Kidney (tissue), 14 donors: ENCODE data around the gene ASGR2. TPM values are rescaled to one million over a fixed set of nuclear protein-coding genes. Genes with fewer than 3 reads are reported as not detected.
A peak's percentile ranks its signal among the peaks of the same experiment; 100 is the strongest.

ENCODE experiments used
- DNase-seq, 5 donors: peaks; one replicate each; pipeline ENCODE4 v3.0.0-alpha.2; 2013 to 2020
- FAIRE-seq: peaks from 2 replicates; lab custom pipeline; 2012; peaks lifted over from hg19 to GRCh38; lab: Jason Lieb, UNC
- H3K27ac ChIP-seq, 2 donors: one replicate each; pipeline ENCODE4 v1.7.0; 2013; ENCODE audit warnings: low read depth in 2 of 2, low read length in 2 of 2, inconsistent platforms in 1 of 2
- H3K27me3 ChIP-seq: one replicate; pipeline ENCODE4 v1.7.1; 2013; ENCODE audit warnings: low read length, inconsistent platforms; ENCODE audit not compliant: control insufficient read depth, insufficient read depth
- H3K36me3 ChIP-seq, 3 donors: one replicate each; pipeline versions ENCODE4 v1.7.0 to v1.7.1; 2013; ENCODE audit warnings: low read length in 3 of 3, control low read depth in 1 of 3, inconsistent platforms in 1 of 3; ENCODE audit not compliant: insufficient read depth in 3 of 3, control insufficient read depth in 2 of 3
- H3K4me1 ChIP-seq, 3 donors: one replicate each; pipeline versions ENCODE4 v1.7.0 to v1.7.1; 2013; ENCODE audit warnings: low read length in 3 of 3, inconsistent platforms in 1 of 3, low read depth in 1 of 3; ENCODE audit not compliant: control insufficient read depth in 2 of 3, insufficient read depth in 2 of 3
- H3K4me3 ChIP-seq, 3 donors: one replicate each; pipeline versions ENCODE4 v1.7.0 to v1.8.1; 2013; ENCODE audit warnings: low read length in 3 of 3, control low read depth in 1 of 3, inconsistent platforms in 1 of 3
- H3K9ac ChIP-seq, 3 donors: one replicate each; pipeline versions ENCODE4 v1.7.0 to v1.7.1; 2013; ENCODE audit warnings: low read length in 3 of 3, control low read depth in 1 of 3, inconsistent platforms in 1 of 3
- H3K9me3 ChIP-seq, 3 donors: one replicate each; pipeline versions ENCODE4 v1.7.0 to v1.7.1; 2013; ENCODE audit warnings: low read length in 3 of 3, control low read depth in 1 of 3, inconsistent platforms in 1 of 3; ENCODE audit not compliant: control insufficient read depth in 2 of 3, insufficient read depth in 1 of 3
- intact Hi-C: fragments of 100-400 bp; cut with DNase I; formaldehyde crosslinking; loops from one replicate; pipeline ENCODE4 v1.11.1; 2022
- polyA plus RNA-seq: library from polyadenylated mRNA; stranded (reverse); fragments of 350-450 nt; fragmentation: Illumina TruSeq; extraction: RNeasy Lipid Tissue Mini Kit (QIAGEN cat#74804); gene quantifications from one replicate; pipeline ENCODE4 v1.2.3, GENCODE V29; 2014; ENCODE audit warnings: low read depth, low replicate concordance; ENCODE audit not compliant: insufficient read depth
- total RNA-seq: library from RNA; stranded (reverse); fragmentation: NEBNext Ultra II Directional; extraction: Animal tissue kit (Norgen Biotek cat#: 25700); gene quantifications from one replicate; pipeline ENCODE4 v1.2.1, GENCODE V29; 2021
- TF ChIP-seq, protein P1 (sequence below): IDR thresholded peaks from 3 replicates; pipeline ENCODE4 v1.5.1; 2012; ENCODE audit warnings: mild to moderate bottlenecking, moderate library complexity, borderline replicate concordance; ENCODE audit not compliant: insufficient read depth; ENCODE audit errors: extremely low read depth
- donor health status: control.
- donor health status: control.
- donor health status: control.
- donor health status: control.
- donor health status: control.
- donor health status: DM: yes; HTN: yes; CAD: no.
- donor health status: Normal renal cell carcinoma (clear cell type).

Gene ASGR2
- total and polyA plus RNA-seq, 2 donors from 2014 or later = 1.2 to 1.4 TPM

DNA sequence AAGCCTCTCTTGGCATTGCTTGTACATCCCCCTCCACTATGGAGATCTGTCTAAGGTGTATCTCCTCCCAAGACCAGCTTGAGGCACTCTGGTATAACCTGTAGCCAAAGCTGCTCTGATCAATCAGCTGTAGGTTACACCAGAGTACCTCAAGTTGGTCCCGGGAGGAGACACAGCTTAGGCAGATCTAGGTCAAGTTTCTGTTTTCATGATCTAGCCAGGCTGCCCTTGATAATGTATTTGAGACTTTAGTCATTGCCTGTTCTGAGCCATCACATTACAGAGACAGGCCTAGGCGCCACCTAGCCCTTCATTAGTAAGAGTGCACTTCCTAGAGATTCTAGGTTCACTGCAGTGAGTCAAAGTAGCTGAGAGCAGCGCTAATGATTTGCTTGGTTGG, 33.1 kb upstream of the ASGR2 start:
- H3K9me3 ChIP-seq = no peaks in the 10 kb centered on the region
- intact Hi-C loops = no loop called here
- TF ChIP-seq, protein P1, sequence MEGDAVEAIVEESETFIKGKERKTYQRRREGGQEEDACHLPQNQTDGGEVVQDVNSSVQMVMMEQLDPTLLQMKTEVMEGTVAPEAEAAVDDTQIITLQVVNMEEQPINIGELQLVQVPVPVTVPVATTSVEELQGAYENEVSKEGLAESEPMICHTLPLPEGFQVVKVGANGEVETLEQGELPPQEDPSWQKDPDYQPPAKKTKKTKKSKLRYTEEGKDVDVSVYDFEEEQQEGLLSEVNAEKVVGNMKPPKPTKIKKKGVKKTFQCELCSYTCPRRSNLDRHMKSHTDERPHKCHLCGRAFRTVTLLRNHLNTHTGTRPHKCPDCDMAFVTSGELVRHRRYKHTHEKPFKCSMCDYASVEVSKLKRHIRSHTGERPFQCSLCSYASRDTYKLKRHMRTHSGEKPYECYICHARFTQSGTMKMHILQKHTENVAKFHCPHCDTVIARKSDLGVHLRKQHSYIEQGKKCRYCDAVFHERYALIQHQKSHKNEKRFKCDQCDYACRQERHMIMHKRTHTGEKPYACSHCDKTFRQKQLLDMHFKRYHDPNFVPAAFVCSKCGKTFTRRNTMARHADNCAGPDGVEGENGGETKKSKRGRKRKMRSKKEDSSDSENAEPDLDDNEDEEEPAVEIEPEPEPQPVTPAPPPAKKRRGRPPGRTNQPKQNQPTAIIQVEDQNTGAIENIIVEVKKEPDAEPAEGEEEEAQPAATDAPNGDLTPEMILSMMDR = no peak

DNA sequence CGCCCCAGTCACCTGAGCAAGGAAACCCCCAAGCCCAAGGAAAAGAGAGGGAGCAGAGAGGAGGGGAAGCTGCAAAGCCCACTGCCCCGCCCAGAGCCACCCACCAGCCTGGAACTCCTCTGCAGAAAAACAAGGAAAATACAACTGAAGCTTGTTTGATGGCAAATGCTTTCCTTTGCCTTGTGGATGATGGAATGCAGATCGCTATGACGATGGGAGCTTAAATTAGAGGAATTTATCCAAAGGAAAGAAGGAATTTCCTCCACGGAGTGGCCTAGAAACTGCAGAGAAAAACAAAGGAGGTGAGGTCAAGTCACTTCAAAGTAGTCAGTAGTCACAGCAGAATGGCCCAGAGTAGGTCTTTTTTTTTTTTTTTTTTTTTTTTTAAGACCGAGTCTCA, 31.5 kb upstream of the ASGR2 start:
- H3K36me3 ChIP-seq = no peaks in the 10 kb centered on the region
- H3K27me3 ChIP-seq = no peaks in the 10 kb centered on the region
- FAIRE-seq = no peak
- DNase-seq = peak in 4 of 5 donors; percentile 10 to 64 (median 37)
- intact Hi-C loops = no loop called here
- H3K4me3 ChIP-seq = no peak overlapping the region
- H3K4me1 ChIP-seq = no peaks in the 10 kb centered on the region
- TF ChIP-seq, protein P1 = no peak
- H3K9ac ChIP-seq = no peak overlapping the region
- H3K27ac ChIP-seq = no peak overlapping the region
- H3K9me3 ChIP-seq = no peaks in the 10 kb centered on the region

More for the DNA sequence above, 33.1 kb upstream of the ASGR2 start:
- DNase-seq (no peak), FAIRE-seq (no peak)
- Histone ChIP-seq H3K9ac (no peak overlapping the region), H3K4me3 (no peak overlapping the region), H3K4me1 (no peaks in the 10 kb centered on the region), H3K36me3 (no peaks in the 10 kb centered on the region), H3K27ac (no peak overlapping the region), H3K27me3 (no peaks in the 10 kb centered on the region)

DNA sequence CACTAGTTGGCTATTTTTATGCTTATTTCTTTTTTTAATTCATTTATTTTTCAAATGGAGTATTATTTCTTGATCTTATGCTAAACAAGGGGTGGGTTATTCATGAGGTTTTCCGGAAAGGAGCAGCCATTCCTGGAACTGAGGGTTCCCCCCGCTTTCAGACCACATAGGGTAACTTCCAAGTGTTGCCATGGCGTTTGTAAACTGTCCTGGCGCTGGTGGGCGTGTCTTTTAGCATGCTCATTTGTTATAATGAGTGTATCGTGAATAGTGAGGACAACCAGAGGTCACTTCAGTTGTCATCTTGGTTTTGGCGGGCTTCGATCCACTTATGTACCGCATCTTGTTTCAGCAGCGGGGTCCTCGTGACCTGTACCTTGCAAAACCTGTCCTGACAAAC, 29.6 kb upstream of the ASGR2 start:
- H3K4me3 ChIP-seq = no peak overlapping the region
- DNase-seq (peak in 2 of 5 donors; percentile 17 to 21), FAIRE-seq (no peak)
- H3K27ac ChIP-seq = no peak overlapping the region
- no peaks in the 10 kb centered on the region for H3K9me3 ChIP-seq
- no peak overlapping the region for H3K9ac ChIP-seq
- H3K36me3 ChIP-seq = no peaks in the 10 kb centered on the region
- intact Hi-C loops = no loop called here
- H3K27me3 ChIP-seq = no peaks in the 10 kb centered on the region
- TF ChIP-seq, protein P1 = no peak
- H3K4me1 ChIP-seq = no peaks in the 10 kb centered on the region

DNA sequence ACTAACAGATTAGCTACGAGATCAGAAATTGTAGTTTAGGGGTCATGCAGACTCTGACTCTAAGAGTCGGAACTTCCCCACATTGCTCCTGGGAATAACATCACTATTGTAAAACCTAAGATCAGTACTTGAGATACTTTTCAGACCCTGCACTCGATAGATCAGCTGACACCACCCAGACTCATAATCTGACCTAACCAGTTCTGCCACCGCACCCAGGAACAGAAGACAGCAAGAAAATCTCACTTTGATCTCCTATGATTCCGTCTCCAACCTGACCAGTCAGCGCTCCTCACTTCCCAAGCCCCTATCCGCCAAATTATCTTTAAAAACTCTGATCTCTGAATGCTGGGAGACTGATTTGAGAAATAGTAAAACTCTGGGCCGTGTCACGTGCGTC, 27.2 kb upstream of the ASGR2 start:
- no peaks in the 10 kb centered on the region for H3K27me3 ChIP-seq
- FAIRE-seq (no peak), DNase-seq (peak in 2 of 5 donors; percentile 12 to 21)
- no peaks in the 10 kb centered on the region for H3K36me3 ChIP-seq
- H3K9me3 ChIP-seq = no peaks in the 10 kb centered on the region
- intact Hi-C loops = no loop called here
- no peaks in the 10 kb centered on the region for H3K4me1 ChIP-seq
- no peak overlapping the region for H3K9ac ChIP-seq
- H3K4me3 ChIP-seq = no peak overlapping the region
- TF ChIP-seq, protein P1 = no peak
- no peak overlapping the region for H3K27ac ChIP-seq
